Measurements from ENCODE around the gene SLC25A25. TPM values are rescaled to one million over a fixed set of nuclear protein-coding genes. Genes with fewer than 3 reads are reported as not detected.

The SLC25A25 gene
- total RNA-seq, 1 donor from 2014 or later: 11.3 TPM

DNA sequence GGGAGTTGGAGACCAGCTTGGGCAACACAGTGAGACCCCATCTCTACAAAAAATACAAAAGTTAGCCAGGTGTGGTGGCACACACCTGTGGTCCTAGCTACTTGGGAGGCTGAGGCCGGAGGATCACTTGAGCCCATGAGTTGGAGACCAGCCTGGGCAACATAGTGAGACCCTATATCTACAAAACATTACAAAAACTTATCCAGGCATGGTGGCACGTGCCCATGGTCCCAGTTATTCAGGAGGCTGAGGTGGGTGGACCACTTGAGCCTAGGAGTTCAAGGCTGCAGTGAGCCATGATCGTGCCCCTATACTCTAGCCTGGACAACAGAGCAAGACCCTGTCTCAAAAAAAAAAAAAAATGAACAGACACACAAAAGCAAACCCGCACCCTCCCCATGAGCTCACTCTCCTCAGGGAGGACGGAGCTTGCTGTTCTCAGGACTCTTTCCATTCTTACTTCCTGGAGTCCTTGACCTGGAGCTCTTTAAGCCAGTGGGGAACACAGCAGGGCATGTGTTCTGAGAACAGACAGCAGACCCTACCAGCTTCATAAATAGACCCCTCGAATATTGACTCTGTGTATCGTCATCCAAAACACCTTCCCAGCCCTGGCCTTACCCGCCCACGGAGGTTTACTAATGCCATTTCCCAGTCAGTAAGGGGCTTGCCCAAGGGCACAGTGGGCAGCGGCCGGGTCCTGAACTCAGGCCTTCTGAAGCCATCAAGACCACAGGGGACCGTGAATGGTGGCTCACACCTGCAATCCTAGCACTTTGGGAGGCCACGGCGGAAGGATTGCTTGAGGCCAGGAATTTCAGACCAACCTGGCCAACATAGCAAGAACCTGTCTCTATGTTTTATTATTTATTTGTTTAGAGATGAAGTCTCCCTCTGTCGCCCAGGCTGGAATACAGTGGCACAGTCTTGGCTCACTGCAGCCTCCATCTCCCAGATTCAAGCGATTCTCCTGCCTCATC, 48.4 kb downstream of the SLC25A25 start:
- H3K27ac Mint-ChIP-seq: no peak overlapping the region
- no peaks in the 10 kb centered on the region for H3K27me3 Mint-ChIP-seq (ENCODE audit: low read depth)
- H3K9me3 Mint-ChIP-seq: no peaks in the 10 kb centered on the region
- no peak overlapping the region for H3K4me3 Mint-ChIP-seq (ENCODE audit: low read depth)
- H3K4me1 Mint-ChIP-seq (ENCODE audit: low read depth): peaks cover 2% of the 10 kb centered on the region
- DNase-seq (ENCODE audit: low spot score): no peak
- peaks cover 15% of the 10 kb centered on the region for H3K36me3 Mint-ChIP-seq (ENCODE audit: low read depth)
- intact Hi-C loops (cut with micrococcal nuclease): loop anchor here (1.0 to 2.0 kb wide), 2 partner anchors 11 to 174 kb away; partner anchors contain the start of gene PTGES2

- Mint-ChIP-seq H3K27ac (peak overlapping the region; percentile 30), H3K27me3 (ENCODE audit: low read depth) (no peaks in the 10 kb centered on the region), H3K9me3 (no peaks in the 10 kb centered on the region), H3K4me3 (ENCODE audit: low read depth) (no peak overlapping the region), H3K36me3 (ENCODE audit: low read depth) (peaks cover 19% of the 10 kb centered on the region), H3K4me1 (ENCODE audit: low read depth) (peaks cover 2% of the 10 kb centered on the region)
- DNase-seq (ENCODE audit: low spot score): peak; percentile 88
- intact Hi-C loops (cut with micrococcal nuclease): loop anchor here (1.0 to 2.0 kb wide), 2 partner anchors 9 to 175 kb away; partner anchors contain the start of gene PTGES2
Observed at GRCh38 chr9:128117613-128118471, 49.8 kb downstream of the SLC25A25 start.

GRCh38 chr9:128118472-128118857, 50.4 kb downstream of the SLC25A25 start:
- H3K36me3 Mint-ChIP-seq (ENCODE audit: low read depth): peaks cover 17% of the 10 kb centered on the region
- no peak for DNase-seq (ENCODE audit: low spot score)
- no peak overlapping the region for H3K4me3 Mint-ChIP-seq (ENCODE audit: low read depth)
- no peaks in the 10 kb centered on the region for H3K27me3 Mint-ChIP-seq (ENCODE audit: low read depth)
- intact Hi-C loops (cut with micrococcal nuclease): no loop called here
- H3K27ac Mint-ChIP-seq: no peak overlapping the region
- peaks cover 2% of the 10 kb centered on the region for H3K4me1 Mint-ChIP-seq (ENCODE audit: low read depth)
- no peaks in the 10 kb centered on the region for H3K9me3 Mint-ChIP-seq

GRCh38 chr9:128118971-128119665, 51.1 kb downstream of the SLC25A25 start:
- H3K27me3 Mint-ChIP-seq (ENCODE audit: low read depth): no peaks in the 10 kb centered on the region

GRCh38 chr9:128120061-128120740, 52.2 kb downstream of the SLC25A25 start:
- Mint-ChIP-seq H3K9me3 (no peaks in the 10 kb centered on the region), H3K27ac (no peak overlapping the region), H3K27me3 (ENCODE audit: low read depth) (no peaks in the 10 kb centered on the region), H3K4me3 (ENCODE audit: low read depth) (no peak overlapping the region), H3K36me3 (ENCODE audit: low read depth) (peaks cover 19% of the 10 kb centered on the region), H3K4me1 (ENCODE audit: low read depth) (peaks cover 8% of the 10 kb centered on the region)
- DNase-seq (ENCODE audit: low spot score): no peak
- intact Hi-C loops (cut with micrococcal nuclease): loop anchor here (10.0 kb wide), 1 partner anchor 345 kb away; the partner anchor contains the start of gene SH2D3C

More at GRCh38 chr9:128118971-128119665, 51.1 kb downstream of the SLC25A25 start:
- H3K4me1 Mint-ChIP-seq (ENCODE audit: low read depth): peaks cover 2% of the 10 kb centered on the region
- DNase-seq (ENCODE audit: low spot score): no peak
- H3K4me3 Mint-ChIP-seq (ENCODE audit: low read depth): no peak overlapping the region
- no peaks in the 10 kb centered on the region for H3K9me3 Mint-ChIP-seq
- intact Hi-C loops (cut with micrococcal nuclease): no loop called here
- H3K36me3 Mint-ChIP-seq (ENCODE audit: low read depth): peaks cover 17% of the 10 kb centered on the region
- H3K27ac Mint-ChIP-seq: no peak overlapping the region

DNA sequence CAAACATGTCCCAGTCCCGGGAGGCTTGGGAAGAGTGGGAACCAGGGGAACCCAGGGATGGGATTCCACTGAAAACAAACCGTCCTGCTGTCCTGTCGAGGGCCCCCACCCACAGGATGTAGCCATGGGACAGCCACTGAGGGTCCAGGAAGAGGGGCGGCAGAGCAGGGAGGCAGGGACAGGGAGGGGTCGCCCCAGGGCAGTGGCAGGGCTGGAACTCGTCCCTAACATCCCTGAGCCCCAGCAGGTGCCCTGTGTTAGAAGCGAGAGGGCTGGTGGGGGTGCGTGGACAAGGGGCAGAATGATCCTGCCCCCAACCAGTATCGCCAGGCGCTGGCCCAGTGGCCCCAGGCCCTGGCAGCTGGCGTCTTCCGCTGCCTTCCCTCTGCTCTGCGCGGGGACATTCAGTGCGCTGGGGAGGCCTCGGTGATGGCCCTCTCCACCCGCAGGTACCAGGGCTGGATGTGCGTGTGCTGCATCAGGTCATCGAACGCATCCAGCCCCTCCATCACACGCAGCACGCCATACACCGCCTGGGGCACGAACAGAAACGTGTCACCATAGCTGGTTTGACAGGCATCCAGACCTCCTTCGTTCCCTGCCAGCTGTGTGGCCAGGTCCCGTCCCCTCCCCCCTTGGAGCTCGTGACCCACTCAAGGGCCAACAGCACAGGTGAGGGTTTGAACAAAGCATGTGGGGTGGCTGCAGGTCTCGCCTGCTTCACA, 52.9 kb downstream of the SLC25A25 start:
- H3K27me3 Mint-ChIP-seq (ENCODE audit: low read depth): no peaks in the 10 kb centered on the region
- intact Hi-C loops (cut with micrococcal nuclease): loop anchor here (10.0 kb wide), 1 partner anchor 346 kb away; the partner anchor contains the start of gene SH2D3C

DNA sequence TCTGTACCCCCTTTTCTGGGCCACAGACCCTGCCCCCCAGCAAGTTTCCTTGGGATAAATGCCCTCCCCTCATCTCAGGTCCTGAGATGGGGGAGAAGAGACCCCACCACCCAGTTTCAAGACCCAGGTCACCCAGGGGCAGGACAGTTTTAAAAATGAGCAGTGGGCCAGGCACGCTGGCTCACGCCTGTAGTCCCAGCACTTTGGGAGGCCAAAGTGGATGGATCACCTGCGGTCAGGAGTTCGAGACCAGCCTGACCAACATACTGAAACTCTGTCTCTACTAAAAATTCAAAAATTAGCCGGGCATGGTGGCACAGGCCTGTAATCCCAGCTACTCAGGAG, 53.4 kb downstream of the SLC25A25 start:
- H3K27ac Mint-ChIP-seq: no peak overlapping the region
- no peak overlapping the region for H3K4me3 Mint-ChIP-seq (ENCODE audit: low read depth)
- H3K4me1 Mint-ChIP-seq (ENCODE audit: low read depth): peaks cover 19% of the 10 kb centered on the region
- intact Hi-C loops (cut with micrococcal nuclease): loop anchor here (10.0 kb wide), 1 partner anchor 347 kb away; the partner anchor contains the start of gene SH2D3C
- no peaks in the 10 kb centered on the region for H3K27me3 Mint-ChIP-seq (ENCODE audit: low read depth)
- H3K36me3 Mint-ChIP-seq (ENCODE audit: low read depth): peaks cover 27% of the 10 kb centered on the region
- no peak for DNase-seq (ENCODE audit: low spot score)
- H3K9me3 Mint-ChIP-seq: no peaks in the 10 kb centered on the region

More for the DNA sequence above, 52.9 kb downstream of the SLC25A25 start:
- Mint-ChIP-seq H3K36me3 (ENCODE audit: low read depth) (peaks cover 22% of the 10 kb centered on the region), H3K27ac (no peak overlapping the region), H3K4me1 (ENCODE audit: low read depth) (peaks cover 14% of the 10 kb centered on the region), H3K9me3 (no peaks in the 10 kb centered on the region), H3K4me3 (ENCODE audit: low read depth) (no peak overlapping the region)
- no peak for DNase-seq (ENCODE audit: low spot score)

DNA sequence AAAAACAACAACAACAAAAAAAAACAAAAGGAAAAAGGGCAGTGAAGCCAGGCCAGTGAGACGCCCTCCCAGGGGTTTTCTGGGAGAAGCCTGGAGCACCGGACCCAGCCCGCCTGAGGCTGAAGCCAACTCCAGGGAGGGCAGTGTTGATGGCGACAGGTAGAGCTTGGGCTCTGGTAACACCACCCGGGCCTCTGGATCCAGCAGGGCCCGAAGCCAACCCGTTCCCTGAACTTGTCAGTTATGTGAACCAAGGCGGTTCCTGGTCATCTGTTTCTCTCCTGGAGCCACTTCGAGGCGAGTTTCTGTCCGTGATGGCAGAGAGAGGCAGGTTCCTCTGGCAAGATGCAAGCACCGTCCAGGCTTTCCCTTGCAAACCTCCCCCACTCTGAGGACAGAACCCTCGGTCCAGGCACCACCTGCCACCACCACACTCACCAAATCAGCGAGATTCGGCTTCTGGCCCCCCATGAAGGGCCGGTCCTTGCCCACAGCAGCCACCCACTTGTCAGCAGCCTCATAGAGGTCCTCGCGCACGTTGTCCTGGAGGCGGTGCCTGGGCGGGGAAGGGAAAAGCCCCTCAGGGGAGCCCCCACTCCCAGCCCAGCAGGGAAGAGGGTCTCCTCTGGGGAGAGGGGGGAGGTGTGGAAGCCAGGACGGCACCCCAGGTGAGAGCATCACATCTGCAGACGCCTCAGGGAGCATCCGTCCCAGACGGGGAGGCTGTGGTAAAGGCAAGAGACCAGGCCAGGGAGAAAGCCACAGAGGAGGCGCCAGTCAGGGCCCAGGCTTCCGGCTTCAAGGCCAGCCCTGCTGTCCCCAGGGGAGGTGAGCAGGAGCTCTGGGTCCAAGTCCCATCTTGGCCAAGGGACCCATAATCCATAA, 54.1 kb downstream of the SLC25A25 start:
- Mint-ChIP-seq H3K4me3 (ENCODE audit: low read depth) (no peak overlapping the region), H3K9me3 (no peaks in the 10 kb centered on the region), H3K36me3 (ENCODE audit: low read depth) (peaks cover 27% of the 10 kb centered on the region), H3K27me3 (ENCODE audit: low read depth) (no peaks in the 10 kb centered on the region), H3K4me1 (ENCODE audit: low read depth) (peaks cover 19% of the 10 kb centered on the region), H3K27ac (no peak overlapping the region)
- no peak for DNase-seq (ENCODE audit: low spot score)
- intact Hi-C loops (cut with micrococcal nuclease): loop anchor here (10.0 kb wide), 1 partner anchor 347 kb away; the partner anchor contains the start of gene SH2D3C

- intact Hi-C loops (cut with micrococcal nuclease): loop anchor here (10.0 kb wide), 1 partner anchor 348 kb away; the partner anchor contains the start of gene SH2D3C
- Mint-ChIP-seq H3K4me3 (ENCODE audit: low read depth) (no peak overlapping the region), H3K27ac (no peak overlapping the region), H3K9me3 (no peaks in the 10 kb centered on the region), H3K36me3 (ENCODE audit: low read depth) (peaks cover 27% of the 10 kb centered on the region), H3K27me3 (ENCODE audit: low read depth) (no peaks in the 10 kb centered on the region), H3K4me1 (ENCODE audit: low read depth) (peaks cover 17% of the 10 kb centered on the region)
- DNase-seq (ENCODE audit: low spot score): no peak
Observed at GRCh38 chr9:128122809-128123175, 54.8 kb downstream of the SLC25A25 start.

DNA sequence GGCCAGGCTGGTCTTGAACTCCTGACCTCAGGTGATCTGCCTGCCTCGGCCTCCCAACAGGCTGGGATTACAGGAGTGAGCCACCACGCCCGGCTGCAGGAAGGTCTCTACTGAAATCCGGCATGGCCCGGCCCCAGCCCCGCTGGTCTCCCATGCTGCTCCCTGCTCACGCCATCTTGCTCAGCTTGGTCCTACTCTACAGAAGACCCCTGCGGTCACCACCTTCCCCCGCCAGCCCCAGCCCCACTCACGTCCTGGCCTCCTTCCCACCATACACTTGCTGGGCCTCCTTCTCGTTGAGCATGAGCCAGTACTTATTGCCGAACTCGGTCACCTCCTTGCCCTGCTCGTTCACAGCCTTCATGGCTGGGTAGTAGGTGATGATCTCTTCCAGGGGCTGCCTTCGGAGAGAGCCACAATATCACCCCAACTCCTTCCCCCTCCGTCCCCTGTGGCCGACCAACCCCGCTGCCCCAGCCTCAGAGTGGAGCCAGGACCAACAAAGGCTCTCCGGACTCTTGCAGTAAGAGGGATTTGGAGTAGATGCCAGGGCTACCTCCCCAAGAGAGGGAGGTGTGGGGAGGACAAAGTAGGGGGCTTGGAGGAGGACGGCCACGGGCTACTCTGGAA, 55.5 kb downstream of the SLC25A25 start:
- Mint-ChIP-seq H3K9me3 (no peaks in the 10 kb centered on the region), H3K36me3 (ENCODE audit: low read depth) (peaks cover 27% of the 10 kb centered on the region), H3K27me3 (ENCODE audit: low read depth) (no peaks in the 10 kb centered on the region), H3K27ac (no peak overlapping the region), H3K4me1 (ENCODE audit: low read depth) (peaks cover 17% of the 10 kb centered on the region), H3K4me3 (ENCODE audit: low read depth) (no peak overlapping the region)
- intact Hi-C loops (cut with micrococcal nuclease): loop anchor here (10.0 kb wide), 1 partner anchor 349 kb away; the partner anchor contains the start of gene SH2D3C
- DNase-seq (ENCODE audit: low spot score): no peak
